K562 (cell line): ENCODE measurements around the gene EML3. TPM values are rescaled to one million over a fixed set of nuclear protein-coding genes. Genes with fewer than 3 reads are reported as not detected.

Experiments used
- CTCFL ChIP-seq: IDR thresholded peaks from 2 replicates; pipeline ENCODE4 v1.6.1; 2011; ENCODE audit warnings: borderline replicate concordance, low read depth, mild to moderate bottlenecking, moderate library complexity, low read length; ENCODE audit not compliant: insufficient read depth, poor library complexity, severe bottlenecking
- DLX4 ChIP-seq: fragments of 250-450 bp; sonication (Bioruptor Pico); IDR thresholded peaks from 2 replicates; pipeline ENCODE4 v1.6.1; 2021; ENCODE audit warnings: mild to moderate bottlenecking
- HMG20A ChIP-seq: fragments of 450-650 bp; formaldehyde crosslinking; conservative IDR thresholded peaks from 2 replicates; pipeline ENCODE4 v1.4.0; 2020; ENCODE audit warnings: mild to moderate bottlenecking, mixed read lengths
- MAFG ChIP-seq: fragments of 450-650 bp; conservative IDR thresholded peaks from 2 replicates; pipeline ENCODE4 v1.6.1; 2016; ENCODE audit warnings: missing genetic modification characterization, missing compliant biosample characterization
- POLR2A ChIP-seq: fragments of 450-650 bp; conservative IDR thresholded peaks from 2 replicates; pipeline ENCODE4 v1.6.1; 2016
- REST ChIP-seq, 2 experiments: fragments of 450-650 bp; formaldehyde crosslinking in 1 of 2; IDR thresholded peaks; 2 replicates each; pipeline versions ENCODE4 v1.4.0 to v1.6.1; 2014 to 2020; ENCODE audit warnings: mild to moderate bottlenecking in 2 of 2, borderline replicate concordance in 1 of 2, low read depth in 1 of 2
- SAP30 ChIP-seq: fragments of 200-600 bp; sonication (generic); IDR thresholded peaks from 2 replicates; pipeline ENCODE4 v1.6.1; 2012; ENCODE audit warnings: borderline replicate concordance, low read depth, mild to moderate bottlenecking, moderate library complexity, low read length, control low read depth, inconsistent platforms; ENCODE audit not compliant: insufficient read depth, poor library complexity, severe bottlenecking
- SETDB1 ChIP-seq: IDR thresholded peaks from one replicate; pipeline ENCODE4 v1.6.1; 2012; ENCODE audit warnings: low read length, control low read depth, inconsistent platforms
- SNAPC5 ChIP-seq: fragments of 250-450 bp; sonication (Bioruptor Pico); IDR thresholded peaks from 2 replicates; pipeline ENCODE4 v1.8.0; 2021; ENCODE audit warnings: moderate library complexity, mild to moderate bottlenecking, inconsistent platforms
- TRIM28 ChIP-seq: fragments of 450-650 bp; IDR thresholded peaks from 2 replicates; pipeline ENCODE4 v1.6.1; 2017
- ZMIZ1 ChIP-seq, 2 experiments: fragments of 150-350 bp in 1 of 2; IDR thresholded peaks; 2 replicates each; pipeline ENCODE4 v1.6.1; 2012 to 2016; ENCODE audit warnings: low read depth in 2 of 2, low read length in 2 of 2, mild to moderate bottlenecking in 1 of 2, moderate library complexity in 1 of 2
- ZNF324 ChIP-seq: fragments of 250-450 bp; sonication (Bioruptor Pico); IDR thresholded peaks from 2 replicates; pipeline ENCODE4 v1.4.0; 2020; ENCODE audit warnings: mild to moderate bottlenecking
- polyA plus RNA-seq, 8 experiments: library from polyadenylated mRNA; depleted of rRNA in 4 of 8; stranded (reverse) in 5 of 8; unstranded in 3 of 8; fragments of >200 nt; fragmentation: Nextera tagmentation in 2 of 8; fragmentation: Illumina TruSeq in 1 of 8; extraction: Ambion mirVana in 2 of 8; extraction: Trizol in 1 of 8; gene quantifications; 2 replicates each; pipeline versions ENCODE4 v1.2.1 to v1.2.3, GENCODE V29; 2011 to 2014; ENCODE audit warnings: inconsistent platforms in 1 of 8, missing spikeins in 1 of 8
- total RNA-seq, 7 experiments: library from RNA; depleted of rRNA in 6 of 7; stranded (reverse); fragments of >200 nt in 6 of 7; fragmentation: Illumina TruSeq in 2 of 7; extraction: Trizol in 2 of 7; gene quantifications; 2 replicates each; pipeline versions ENCODE4 v1.2.1 to v1.2.3, GENCODE V29; 2011 to 2021; ENCODE audit warnings: low replicate concordance in 1 of 7

The EML3 gene
- total and polyA plus RNA-seq, 9 of the 15 experiments (the other 6 are each of a cell fraction or from before 2014, with no cell fraction given): 0.32 to 90.5 (median 26.4) TPM

GRCh38 chr11:62560566-62561103, 51.9 kb downstream of the EML3 start (continued):
- TF ChIP-seq REST (IDR thresholded peaks at IDR 0.05; ENCODE audit: borderline replicate concordance) (peak; percentile 93), REST (CRISPR knock-in tag; IDR thresholded peaks at IDR 0.05; ENCODE audit: low read depth) (no peak), HMG20A (CRISPR knock-in tag) (no peak), ZNF324 (no peak), TRIM28 (no peak), POLR2A (no peak), CTCFL (no peak), DLX4 (CRISPR knock-in tag) (no peak), SNAPC5 (no peak), ZMIZ1 (IDR thresholded peaks at IDR 0.05; ENCODE audit: low read depth in 2 of 2, low read length in 2 of 2) (no peak), SETDB1 (no peak), MAFG (no peak), SAP30 (no peak)
